Measurements from ENCODE around the gene ADAMTSL1.

The ADAMTSL1 gene

GRCh38 chr9:18493451-18493993 lies 19.6 kb downstream of the ADAMTSL1 start:
- DNase-seq (ENCODE audit: low read depth in 2 of 2) = peak; percentile 29 to 59
- TF ChIP-seq CTCF (IDR thresholded peaks at IDR 0.05; ENCODE audit: low read depth, low read length) = no peak
- no peak overlapping the region for H3K4me3 ChIP-seq (replicated peaks in 1 of 2; ENCODE audit: low read depth in 2 of 2, low read length in 2 of 2)

GRCh38 chr9:18495065-18495464 lies 21.1 kb downstream of the ADAMTSL1 start:
- H3K4me3 ChIP-seq (replicated peaks in 1 of 2; ENCODE audit: low read depth in 2 of 2, low read length in 2 of 2) = no peak overlapping the region
- DNase-seq (ENCODE audit: low read depth in 2 of 2) = peak in 1 of 2 donors; percentile 32
- no peak for TF ChIP-seq CTCF (IDR thresholded peaks at IDR 0.05; ENCODE audit: low read depth, low read length)

DNA sequence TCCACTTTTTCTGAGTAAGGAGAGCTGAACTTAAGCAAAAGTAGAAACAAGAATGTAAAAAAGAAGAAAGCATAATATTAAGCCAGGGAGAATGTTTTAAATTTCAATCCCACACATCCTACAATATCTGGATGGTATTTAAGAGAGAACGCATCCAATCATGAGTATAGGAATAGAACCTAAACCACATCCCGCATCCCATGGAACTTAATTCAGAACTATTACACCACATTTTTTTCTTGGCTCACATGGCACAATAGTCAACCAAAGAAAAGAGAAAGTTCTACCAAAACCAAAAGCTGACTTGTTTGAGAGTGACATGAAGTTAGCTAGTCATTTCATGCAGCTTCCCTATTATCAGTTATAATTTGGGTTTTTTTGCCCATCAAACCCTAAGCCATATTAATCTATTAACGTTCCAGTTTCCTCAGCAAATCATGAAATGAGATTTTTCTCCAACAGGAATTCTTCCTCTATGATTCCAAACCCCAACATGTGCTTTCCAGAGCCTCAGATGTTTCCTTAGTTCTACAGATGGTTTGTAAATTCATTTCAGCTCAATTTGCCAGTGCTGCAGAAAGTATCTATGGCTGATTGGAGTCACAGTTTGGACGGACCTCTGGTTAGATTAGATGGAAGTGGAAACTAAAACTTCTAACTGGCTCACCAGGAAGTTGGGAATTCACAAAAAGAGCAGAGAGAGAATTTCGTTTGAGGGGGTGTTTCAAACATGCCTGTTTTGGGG lies 22.5 kb downstream of the ADAMTSL1 start:
- no peak for DNase-seq (ENCODE audit: low read depth in 2 of 2)
- TF ChIP-seq CTCF (IDR thresholded peaks at IDR 0.05; ENCODE audit: low read depth, low read length) = no peak
- no peak overlapping the region for H3K4me3 ChIP-seq (replicated peaks in 1 of 2; ENCODE audit: low read depth in 2 of 2, low read length in 2 of 2)

GRCh38 chr9:18499062-18499461 lies 25.1 kb downstream of the ADAMTSL1 start:
- DNase-seq (ENCODE audit: low read depth in 2 of 2) = no peak
- no peak for TF ChIP-seq CTCF (IDR thresholded peaks at IDR 0.05; ENCODE audit: low read depth, low read length)
- H3K4me3 ChIP-seq (replicated peaks in 1 of 2; ENCODE audit: low read depth in 2 of 2, low read length in 2 of 2) = no peak overlapping the region

GRCh38 chr9:18499980-18500379 lies 26.0 kb downstream of the ADAMTSL1 start:
- H3K4me3 ChIP-seq (replicated peaks in 1 of 2; ENCODE audit: low read depth in 2 of 2, low read length in 2 of 2) = no peak overlapping the region
- DNase-seq (ENCODE audit: low read depth in 2 of 2) = no peak
- no peak for TF ChIP-seq CTCF (IDR thresholded peaks at IDR 0.05; ENCODE audit: low read depth, low read length)

DNA sequence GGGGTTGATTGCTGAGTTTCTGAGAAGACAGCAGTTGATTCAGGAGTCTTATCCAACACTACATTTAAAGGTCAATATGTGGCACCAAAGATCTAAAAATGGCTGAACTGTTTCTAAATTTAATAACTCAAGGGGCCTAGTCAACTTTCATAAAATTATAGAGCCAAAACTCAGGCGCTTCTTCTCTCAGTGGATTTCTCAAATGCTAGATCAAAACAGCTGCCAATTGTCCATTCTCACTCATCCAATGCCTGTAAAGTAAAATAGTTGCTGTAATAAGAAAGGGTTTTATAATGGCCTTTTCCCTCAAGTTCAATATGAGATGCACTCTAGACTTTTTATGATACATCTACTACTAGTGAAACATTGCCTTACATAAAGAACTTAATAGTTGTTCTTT lies 26.5 kb downstream of the ADAMTSL1 start:
- no peak for TF ChIP-seq CTCF (IDR thresholded peaks at IDR 0.05; ENCODE audit: low read depth, low read length)
- H3K4me3 ChIP-seq (replicated peaks in 1 of 2; ENCODE audit: low read depth in 2 of 2, low read length in 2 of 2) = no peak overlapping the region

More for the DNA sequence above, 26.5 kb downstream of the ADAMTSL1 start:
- no peak for DNase-seq (ENCODE audit: low read depth in 2 of 2)
